Muscle layer of colon (tissue), 2 donors: ENCODE measurements around the gene DNAJC24.

Experiments used
- H3K27ac ChIP-seq: one replicate; pipeline ENCODE4 v1.7.0; 2013; ENCODE audit warnings: low read depth, mild to moderate bottlenecking, low read length, moderate library complexity
- H3K27me3 ChIP-seq, 2 donors: one replicate each; pipeline ENCODE4 v1.7.0; 2013; ENCODE audit warnings: low read length in 2 of 2, mild to moderate bottlenecking in 2 of 2; ENCODE audit not compliant: insufficient read depth in 2 of 2, control insufficient read depth in 1 of 2
- H3K36me3 ChIP-seq: one replicate; pipeline ENCODE4 v1.7.0; 2013; ENCODE audit warnings: mild to moderate bottlenecking, low read length; ENCODE audit not compliant: insufficient read depth
- H3K4me1 ChIP-seq: one replicate; pipeline ENCODE4 v1.7.0; 2013; ENCODE audit warnings: mild to moderate bottlenecking, low read length; ENCODE audit not compliant: insufficient read depth
- H3K4me3 ChIP-seq, 2 donors: one replicate each; pipeline ENCODE4 v1.7.0; 2013; ENCODE audit warnings: low read length in 2 of 2, low read depth in 1 of 2, mild to moderate bottlenecking in 1 of 2, moderate library complexity in 1 of 2
- H3K9ac ChIP-seq: one replicate; pipeline ENCODE4 v1.7.0; 2013; ENCODE audit warnings: low read length
- H3K9me3 ChIP-seq: one replicate; pipeline ENCODE4 v1.7.0; 2013; ENCODE audit warnings: mild to moderate bottlenecking, low read length
- donor health status: abdominal sarcoma.
- donor health status: Adenocarcinoma of cecum.

DNAJC24 gene

DNA sequence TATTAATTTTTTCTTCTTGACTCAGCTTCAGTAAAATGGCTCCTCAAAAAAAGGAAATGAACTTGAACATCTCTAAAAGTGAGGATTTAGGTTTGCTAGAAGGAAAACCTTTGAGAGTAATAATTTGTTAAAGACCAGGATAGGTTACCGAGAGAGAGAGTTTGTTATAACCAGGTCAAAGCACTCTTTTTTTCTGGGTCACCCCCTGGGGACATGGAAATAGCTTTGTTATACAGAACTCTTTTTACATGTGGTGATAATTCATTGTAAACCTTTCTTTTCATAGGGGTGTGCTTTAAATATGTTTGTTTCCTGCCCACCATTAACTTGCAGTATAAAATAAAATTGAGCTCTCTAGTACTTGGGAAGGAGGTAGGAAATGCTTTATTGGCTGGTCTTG is 47.7 kb downstream of the DNAJC24 start:
- Histone ChIP-seq H3K36me3 (no peaks in the 10 kb centered on the region), H3K4me1 (no peaks in the 10 kb centered on the region), H3K27ac (no peak overlapping the region), H3K4me3 (no peak overlapping the region), H3K9ac (no peak overlapping the region), H3K27me3 (no peaks in the 10 kb centered on the region), H3K9me3 (no peaks in the 10 kb centered on the region)

- Histone ChIP-seq H3K27me3 (no peaks in the 10 kb centered on the region), H3K4me3 (no peak overlapping the region), H3K36me3 (no peaks in the 10 kb centered on the region), H3K27ac (no peak overlapping the region), H3K9me3 (no peaks in the 10 kb centered on the region), H3K4me1 (no peaks in the 10 kb centered on the region), H3K9ac (no peak overlapping the region)
Observed at GRCh38 chr11:31417816-31418215, 48.2 kb downstream of the DNAJC24 start.

DNA sequence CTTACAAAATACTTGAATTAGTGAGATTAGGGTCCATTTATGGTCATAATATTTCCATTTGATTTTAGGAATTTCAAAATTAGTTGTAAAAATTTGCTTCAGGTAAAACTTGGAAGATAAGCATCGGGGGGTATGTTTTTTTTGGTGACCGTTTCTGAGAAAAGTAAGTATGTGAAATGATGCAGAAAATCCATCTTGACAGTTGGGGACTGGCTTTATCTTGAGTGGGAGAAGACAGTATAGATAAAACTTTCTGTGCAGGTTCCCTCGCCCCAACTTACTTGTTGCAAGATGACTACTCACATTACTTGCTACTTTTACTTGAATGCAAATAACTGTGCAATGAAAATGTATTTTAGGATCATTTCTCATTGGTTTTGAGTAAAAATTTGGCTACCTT is 49.5 kb downstream of the DNAJC24 start:
- Histone ChIP-seq H3K27ac (no peak overlapping the region), H3K9ac (no peak overlapping the region), H3K9me3 (no peaks in the 10 kb centered on the region), H3K27me3 (no peaks in the 10 kb centered on the region), H3K4me3 (no peak overlapping the region), H3K4me1 (no peaks in the 10 kb centered on the region), H3K36me3 (no peaks in the 10 kb centered on the region)

DNA sequence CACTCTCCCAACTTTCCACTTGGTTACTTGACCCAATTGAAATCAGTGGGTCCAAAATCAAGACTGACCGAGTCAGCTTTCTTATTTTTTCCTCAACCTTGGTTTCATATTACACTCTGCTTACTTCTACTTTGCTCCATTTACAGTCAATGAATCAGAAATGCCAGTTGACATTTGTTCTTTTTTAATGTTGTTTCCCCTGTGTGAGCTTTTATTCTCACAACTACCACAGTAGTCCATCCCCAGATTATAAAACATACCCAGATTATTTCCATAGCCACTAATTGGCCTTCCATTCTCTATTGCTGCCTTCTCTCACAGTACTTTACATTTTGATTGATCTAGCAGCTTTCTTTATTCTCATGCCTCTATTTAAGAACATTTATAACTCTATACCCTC is 50.0 kb downstream of the DNAJC24 start:
- Histone ChIP-seq H3K9me3 (no peaks in the 10 kb centered on the region), H3K36me3 (no peaks in the 10 kb centered on the region)

GRCh38 chr11:31421820-31422219 is 52.2 kb downstream of the DNAJC24 start:
- no peaks in the 10 kb centered on the region for H3K9me3 ChIP-seq
- H3K27ac ChIP-seq = no peak overlapping the region
- H3K9ac ChIP-seq = no peak overlapping the region
- H3K4me3 ChIP-seq = no peak overlapping the region
- no peaks in the 10 kb centered on the region for H3K36me3 ChIP-seq
- no peaks in the 10 kb centered on the region for H3K27me3 ChIP-seq
- no peaks in the 10 kb centered on the region for H3K4me1 ChIP-seq

More for the DNA sequence above, 50.0 kb downstream of the DNAJC24 start:
- H3K4me3 ChIP-seq = no peak overlapping the region
- no peaks in the 10 kb centered on the region for H3K4me1 ChIP-seq
- no peak overlapping the region for H3K9ac ChIP-seq
- no peak overlapping the region for H3K27ac ChIP-seq
- no peaks in the 10 kb centered on the region for H3K27me3 ChIP-seq

DNA sequence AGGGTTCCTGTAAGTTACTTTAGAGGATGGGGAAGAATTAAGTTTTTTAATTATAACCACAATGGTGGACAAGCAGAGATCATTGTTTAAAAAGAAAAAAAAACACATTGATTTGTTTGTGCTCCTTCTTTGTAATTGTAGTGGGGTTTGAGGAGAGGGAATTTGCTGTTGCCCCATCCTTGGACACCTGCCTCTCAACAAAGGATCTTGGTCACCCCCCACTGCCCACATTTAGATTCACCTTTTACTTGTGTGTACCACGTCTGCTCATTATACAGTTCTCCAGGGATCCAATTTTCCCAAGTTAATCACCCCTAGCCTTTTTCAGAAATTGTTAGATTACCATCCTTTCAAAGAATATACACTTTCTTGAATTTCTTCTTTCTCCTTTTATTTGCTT is 53.0 kb downstream of the DNAJC24 start:
- no peaks in the 10 kb centered on the region for H3K36me3 ChIP-seq
- no peak overlapping the region for H3K4me3 ChIP-seq
- H3K27ac ChIP-seq = no peak overlapping the region
- no peaks in the 10 kb centered on the region for H3K4me1 ChIP-seq
- no peaks in the 10 kb centered on the region for H3K9me3 ChIP-seq
- no peaks in the 10 kb centered on the region for H3K27me3 ChIP-seq
- H3K9ac ChIP-seq = no peak overlapping the region

DNA sequence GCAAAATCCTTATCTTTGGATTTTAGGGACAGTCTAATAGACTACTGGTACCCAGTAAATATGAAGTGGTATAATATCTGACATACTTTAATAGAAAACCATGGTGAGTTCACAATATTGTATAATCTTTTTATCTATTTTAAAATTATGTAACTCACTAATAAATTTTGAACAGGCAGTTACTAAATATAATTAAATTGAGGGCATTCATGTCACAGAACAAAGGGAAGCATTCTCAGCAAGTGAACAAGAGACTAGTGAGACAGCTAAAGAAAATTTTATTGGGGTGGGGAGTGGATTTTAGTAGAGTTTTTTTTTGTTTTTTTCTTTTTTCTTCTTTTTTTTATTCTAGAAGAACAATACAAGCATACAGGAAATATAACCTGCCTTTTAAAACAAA is 55.0 kb downstream of the DNAJC24 start:
- H3K36me3 ChIP-seq = no peaks in the 10 kb centered on the region
- H3K4me1 ChIP-seq = no peaks in the 10 kb centered on the region
- H3K9me3 ChIP-seq = no peaks in the 10 kb centered on the region
- H3K27ac ChIP-seq = no peak overlapping the region
- H3K27me3 ChIP-seq = no peaks in the 10 kb centered on the region
- H3K9ac ChIP-seq = no peak overlapping the region
- no peak overlapping the region for H3K4me3 ChIP-seq

DNA sequence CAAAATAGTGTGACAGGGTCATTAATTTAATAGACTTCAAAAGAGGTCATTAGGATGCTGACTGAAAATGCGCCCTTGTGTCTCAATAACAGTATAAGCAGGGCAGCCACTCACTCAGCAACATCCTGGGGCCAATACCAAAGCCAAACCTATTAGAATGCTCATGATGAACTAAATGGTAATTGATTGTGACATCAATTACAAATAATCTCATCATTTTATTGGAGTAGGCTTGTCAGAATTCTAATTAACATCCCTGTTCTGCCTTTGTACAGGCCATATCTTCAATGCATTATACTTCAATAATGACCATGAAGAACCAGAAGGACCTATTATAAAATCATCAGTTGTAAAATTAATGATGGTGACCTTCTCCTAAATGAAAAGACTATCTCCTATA is 64.2 kb downstream of the DNAJC24 start:
- Histone ChIP-seq H3K9me3 (no peaks in the 10 kb centered on the region), H3K9ac (no peak overlapping the region), H3K36me3 (no peaks in the 10 kb centered on the region)

DNA sequence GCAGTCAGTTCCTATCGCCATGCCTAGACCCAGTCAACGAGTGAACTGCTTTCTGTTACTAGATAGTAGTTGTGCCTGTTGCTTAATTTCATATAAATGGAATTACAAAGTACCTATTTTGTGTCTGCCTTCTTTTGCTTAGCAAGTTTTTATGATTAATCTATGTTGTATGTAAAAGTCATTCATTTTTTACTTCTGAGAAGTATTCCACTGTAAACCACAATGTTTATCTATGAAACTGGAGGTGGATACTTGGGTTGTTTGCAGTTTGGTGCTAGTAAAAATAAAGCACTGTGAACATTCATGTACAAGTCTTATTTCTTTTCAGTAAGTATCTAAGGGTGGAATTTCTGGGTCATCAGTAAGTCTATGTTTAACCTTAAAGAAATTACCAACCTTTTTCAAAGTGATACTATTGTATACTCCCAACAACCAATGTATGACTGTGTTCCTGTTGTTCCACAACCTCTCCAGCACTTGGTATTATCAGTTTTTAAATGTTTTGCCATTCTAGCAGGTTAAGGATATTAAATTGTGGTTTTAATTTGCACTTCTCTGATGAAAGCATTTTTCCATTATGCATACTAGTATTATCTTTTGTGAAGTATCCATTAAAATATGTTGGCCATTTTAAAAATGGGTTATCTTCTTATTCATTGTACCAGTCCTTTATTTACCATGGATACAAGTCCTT is 68.2 kb downstream of the DNAJC24 start:
- H3K9ac ChIP-seq = no peak overlapping the region
- H3K9me3 ChIP-seq = no peaks in the 10 kb centered on the region
- no peak overlapping the region for H3K4me3 ChIP-seq
- no peak overlapping the region for H3K27ac ChIP-seq
- H3K27me3 ChIP-seq = no peaks in the 10 kb centered on the region
- no peaks in the 10 kb centered on the region for H3K4me1 ChIP-seq
- no peaks in the 10 kb centered on the region for H3K36me3 ChIP-seq

More for the DNA sequence above, 64.2 kb downstream of the DNAJC24 start:
- H3K4me1 ChIP-seq = no peaks in the 10 kb centered on the region
- H3K27me3 ChIP-seq = no peaks in the 10 kb centered on the region
- H3K4me3 ChIP-seq = no peak overlapping the region
- H3K27ac ChIP-seq = no peak overlapping the region

DNA sequence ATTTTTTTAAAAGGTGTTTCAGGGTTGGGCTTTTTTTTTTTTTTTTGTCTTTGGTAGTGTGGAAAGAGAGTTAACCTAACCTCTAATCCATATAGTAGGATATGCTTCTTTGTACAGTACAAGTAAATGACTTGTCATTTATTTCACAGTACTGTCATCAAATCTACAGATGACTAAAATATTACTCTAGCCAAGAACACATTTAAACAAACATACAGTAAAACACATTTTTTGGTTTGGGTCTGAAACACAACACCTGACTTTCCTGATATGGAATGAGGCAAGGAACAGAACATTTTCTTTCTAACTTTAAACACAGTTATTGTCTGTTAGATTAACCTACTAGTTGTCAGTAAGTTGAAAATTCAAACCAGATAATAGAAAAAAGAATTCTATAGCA is 71.6 kb downstream of the DNAJC24 start:
- Histone ChIP-seq H3K27ac (no peak overlapping the region), H3K36me3 (no peaks in the 10 kb centered on the region), H3K9ac (no peak overlapping the region), H3K4me3 (no peak overlapping the region), H3K4me1 (no peaks in the 10 kb centered on the region), H3K27me3 (no peaks in the 10 kb centered on the region), H3K9me3 (no peaks in the 10 kb centered on the region)

- Histone ChIP-seq H3K27ac (no peak overlapping the region), H3K4me3 (no peak overlapping the region), H3K9ac (no peak overlapping the region), H3K4me1 (no peaks in the 10 kb centered on the region), H3K9me3 (no peaks in the 10 kb centered on the region), H3K36me3 (no peaks in the 10 kb centered on the region), H3K27me3 (no peaks in the 10 kb centered on the region)
Observed at GRCh38 chr11:31442086-31442485, 72.4 kb downstream of the DNAJC24 start.

DNA sequence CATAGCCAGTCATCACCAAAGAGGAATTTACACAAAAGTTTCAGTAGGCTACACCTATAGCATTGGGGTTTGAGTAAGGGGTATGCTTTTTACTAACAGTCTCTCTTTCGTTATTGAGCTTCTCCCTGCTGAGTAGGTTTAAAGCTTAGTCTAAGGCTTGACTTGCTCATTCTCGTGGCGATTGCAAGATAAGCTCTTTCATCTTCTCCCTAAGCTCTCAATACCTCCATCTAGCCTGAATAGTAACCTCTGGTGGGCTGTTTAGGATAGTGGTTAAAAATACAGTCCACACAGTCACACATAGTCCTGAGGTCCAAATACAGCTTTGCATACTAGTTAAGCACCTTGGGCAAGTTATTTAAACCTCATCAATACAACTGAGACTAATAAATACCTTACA is 74.1 kb downstream of the DNAJC24 start:
- no peaks in the 10 kb centered on the region for H3K9me3 ChIP-seq
- no peak overlapping the region for H3K9ac ChIP-seq
- H3K27me3 ChIP-seq = no peaks in the 10 kb centered on the region
- H3K4me3 ChIP-seq = no peak overlapping the region
- no peaks in the 10 kb centered on the region for H3K36me3 ChIP-seq
- no peak overlapping the region for H3K27ac ChIP-seq
- H3K4me1 ChIP-seq = no peaks in the 10 kb centered on the region
